WERI-Rb-1 (cell line): ENCODE results near the gene GOSR2.

Experiments
- DNase-seq: peaks from one replicate; pipeline ENCODE4 v3.0.0-alpha.2; 2020
- H3K27ac ChIP-seq: fragments of 250-450 bp; sonication (Bioruptor Pico); 2 replicates; pipeline ENCODE4 v1.5.1; 2020; ENCODE audit warnings: mild to moderate bottlenecking, moderate library complexity
- H3K27me3 ChIP-seq: fragments of 250-450 bp; sonication (Bioruptor Pico); 2 replicates; pipeline ENCODE4 v1.5.1; 2021; ENCODE audit warnings: mild to moderate bottlenecking, low read depth, moderate library complexity; ENCODE audit not compliant: insufficient read depth, severe bottlenecking
- H3K36me3 ChIP-seq: fragments of 250-450 bp; sonication (Bioruptor Pico); 2 replicates; pipeline ENCODE4 v1.5.1; 2020; ENCODE audit warnings: mild to moderate bottlenecking, moderate library complexity
- H3K4me3 ChIP-seq: 2 replicates; pipeline ENCODE4 v1.5.1; 2011; ENCODE audit warnings: low read depth, mild to moderate bottlenecking, control low read depth, low read length
- H3K9me3 ChIP-seq: fragments of 250-450 bp; sonication (Bioruptor Pico); 2 replicates; pipeline ENCODE4 v1.5.1; 2021; ENCODE audit warnings: mild to moderate bottlenecking, moderate library complexity; ENCODE audit not compliant: severe bottlenecking
- CTCF ChIP-seq: IDR thresholded peaks from 2 replicates; pipeline ENCODE4 v1.5.1; 2011; ENCODE audit warnings: low read depth, mild to moderate bottlenecking, control low read depth, inconsistent platforms, low read length

Gene GOSR2

GRCh38 chr17:46991617-46992016, 68.7 kb downstream of the GOSR2 start:
- H3K4me3 ChIP-seq, result no peak overlapping the region
- no peak overlapping the region for H3K27ac ChIP-seq
- peaks cover 9% of the 10 kb centered on the region for H3K9me3 ChIP-seq
- no peak for DNase-seq
- H3K27me3 ChIP-seq, result no peaks in the 10 kb centered on the region
- no peaks in the 10 kb centered on the region for H3K36me3 ChIP-seq
- no peak for TF ChIP-seq CTCF
